Astrocyte of the hippocampus (primary cell): ENCODE results near the gene BTBD7.
"Not testable (repeated sequence)": the region's sequence is repeated elsewhere in the genome, so short reads cannot be mapped to it uniquely, and the experiment has no call there.

Experiments used
- DNase-seq: peaks from one replicate; pipeline ENCODE4 v3.0.0; 2011; ENCODE audit warnings: low read depth, low spot score

The BTBD7 gene

GRCh38 chr14:93332853-93333630 is at the start of gene BTBD7:
Gene BTBD7, minus strand, starts transcription at chr14:93333036. Its CDS starts 36,985 bp downstream, at chr14:93296051.
- peak; percentile 99 for DNase-seq

- DNase-seq = no peak
These were observed 48.8 kb upstream of the BTBD7 start for GRCh38 chr14:93381644-93382043.

- no peak for DNase-seq
These were observed 47.0 kb upstream of the BTBD7 start for GRCh38 chr14:93379831-93380230.

- DNase-seq = no peak
These were observed 42.9 kb upstream of the BTBD7 start for GRCh38 chr14:93375673-93376156.

- no peak for DNase-seq
These were observed 37.0 kb upstream of the BTBD7 start for GRCh38 chr14:93369713-93370266.

GRCh38 chr14:93368996-93369712 is 36.3 kb upstream of the BTBD7 start:
- DNase-seq = no peak

GRCh38 chr14:93354873-93355272 is 22.0 kb upstream of the BTBD7 start:
- DNase-seq = not testable (repeated sequence)

- no peak for DNase-seq
These were observed 15.5 kb upstream of the BTBD7 start for GRCh38 chr14:93348292-93348691.

- DNase-seq = no peak
These were observed 15.0 kb upstream of the BTBD7 start for GRCh38 chr14:93347850-93348249.

- DNase-seq = no peak
These were observed 14.3 kb upstream of the BTBD7 start, which contains the start of gene COX8C for GRCh38 chr14:93346926-93347721. Gene COX8C, plus strand, starts transcription at chr14:93347182. Its CDS starts 87 bp downstream, at chr14:93347269.

GRCh38 chr14:93343797-93344196 is 11.0 kb upstream of the BTBD7 start:
- no peak for DNase-seq

- no peak for DNase-seq
These were observed 10.4 kb upstream of the BTBD7 start for GRCh38 chr14:93343266-93343665.

- no peak for DNase-seq
These were observed 5.0 kb upstream of the BTBD7 start for GRCh38 chr14:93337884-93338283.

- DNase-seq = no peak
These were observed 4.4 kb upstream of the BTBD7 start for GRCh38 chr14:93337143-93337753.

GRCh38 chr14:93333631-93334103 is 831 bp upstream of the BTBD7 start:
- no peak for DNase-seq

GRCh38 chr14:93332397-93332852 is 411 bp downstream of the BTBD7 start:
- DNase-seq = peak; percentile 86

- no peak for DNase-seq
These were observed 974 bp downstream of the BTBD7 start for GRCh38 chr14:93331728-93332396.

- no peak for DNase-seq
These were observed 1.7 kb downstream of the BTBD7 start for GRCh38 chr14:93331002-93331727.

GRCh38 chr14:93330609-93331000 is 2.2 kb downstream of the BTBD7 start:
- no peak for DNase-seq
